HCT116 (cell line): ENCODE measurements around the gene CYP26B1. TPM values are rescaled to one million over a fixed set of nuclear protein-coding genes. Genes with fewer than 3 reads are reported as not detected.

ENCODE experiments used
- ATAC-seq: fragments of 200-7000 bp; cut with Tn5 transposase; 2 replicates; pipeline ENCODE4 v1.9.1; 2020; ENCODE audit warnings: mild to moderate bottlenecking, moderate library complexity
- BruUV-seq: library from RNA; stranded (reverse); fragments of 400-500 nt; replicated peaks from 2 replicates; lab custom pipeline; 2021; lab: Mats Ljungman, UMichigan
- CTCF ChIA-PET: fragments of 300-600 bp; sonication (Branson Sonifier 250); formaldehyde crosslinking; loops from one replicate; lab custom pipeline; 2021; ENCODE audit warnings: antibody characterized with exemption; lab: Charles Lee
- POLR2A ChIA-PET: fragments of 300-600, 350-600 bp; sonication (Branson Sonifier 250); formaldehyde crosslinking; loops from one replicate; lab custom pipeline; 2021; ENCODE audit warnings: antibody characterized with exemption; lab: Charles Lee
- RAD21 ChIA-PET, 2 experiments: fragments of 300-600 bp; sonication (Branson Sonifier 250); formaldehyde crosslinking; loops; one replicate each; lab custom pipeline; 2023; ENCODE audit warnings: low total read pairs in 2 of 2; ENCODE audit not compliant: uncharacterized antibody in 2 of 2, unreplicated experiment in 2 of 2, low non-redundant PET in 1 of 2; lab: Charles Lee
- DNase-seq: peaks from one replicate; pipeline ENCODE4 v3.0.0-alpha.2; 2010; ENCODE audit warnings: low read depth, low spot score
- H2AFZ ChIP-seq: fragments of 200-600 bp; shearing (Covaris generic), sonication (generic); 2 replicates; pipeline ENCODE4 v1.6.1; 2017; ENCODE audit warnings: low read depth, mixed run types, mixed read lengths, antibody characterized with exemption, low read length; ENCODE audit not compliant: poor library complexity, severe bottlenecking
- H3K27ac ChIP-seq: 2 replicates; pipeline ENCODE4 v1.5.1; 2012; ENCODE audit warnings: low read depth, low read length
- H3K27me3 ChIP-seq: fragments of 200-600 bp; sonication (generic); 2 replicates; pipeline ENCODE4 v1.6.1; 2016; ENCODE audit warnings: mixed run types, low read length, mixed read lengths; ENCODE audit not compliant: insufficient read depth
- H3K36me3 ChIP-seq, 2 experiments: fragments of 200-500 bp in 1 of 2; fragments of 200-600 bp in 1 of 2; sonication (Bioruptor generic) in 1 of 2; sonication (generic) in 1 of 2; 2 replicates each; pipeline versions ENCODE4 v1.5.1 to v1.6.1; 2014 to 2016; ENCODE audit warnings: low read length in 2 of 2, inconsistent platforms in 1 of 2, mixed read lengths in 1 of 2, mixed run types in 1 of 2; ENCODE audit not compliant: insufficient read depth in 2 of 2, control insufficient read depth in 1 of 2
- H3K4me1 ChIP-seq, 2 experiments: fragments of 200-600 bp in 1 of 2; sonication (generic) in 1 of 2; 2 replicates each; pipeline versions ENCODE4 v1.5.1 to v1.6.1; 2012 to 2017; ENCODE audit warnings: low read length in 2 of 2, inconsistent platforms in 1 of 2, mild to moderate bottlenecking in 1 of 2, mixed read lengths in 1 of 2, mixed run types in 1 of 2, moderate library complexity in 1 of 2; ENCODE audit not compliant: insufficient read depth in 2 of 2, control insufficient read depth in 1 of 2
- H3K4me2 ChIP-seq: fragments of 200-600 bp; sonication (generic); 2 replicates; pipeline ENCODE4 v1.6.1; 2017; ENCODE audit warnings: mixed run types, low read length, mixed read lengths
- H3K4me3 ChIP-seq, 2 experiments: fragments of 200-600 bp in 1 of 2; sonication (generic) in 1 of 2; replicated peaks in 1 of 2; 2 replicates each; pipeline ENCODE4 v1.5.1; 2011 to 2016; ENCODE audit warnings: low read length in 2 of 2, control low read depth in 1 of 2, low read depth in 1 of 2, mild to moderate bottlenecking in 1 of 2, mixed read lengths in 1 of 2, mixed run types in 1 of 2
- H3K79me2 ChIP-seq: fragments of 200-600 bp; sonication (generic); 2 replicates; pipeline ENCODE4 v1.6.1; 2017; ENCODE audit warnings: mild to moderate bottlenecking, mixed run types, low read length, moderate library complexity, mixed read lengths; ENCODE audit not compliant: insufficient read depth
- H3K9ac ChIP-seq: fragments of 200-600 bp; sonication (generic); 2 replicates; pipeline ENCODE4 v1.6.1; 2016; ENCODE audit warnings: low read length, mixed read lengths
- H3K9me2 ChIP-seq: fragments of 200-600 bp; sonication (generic), shearing (Covaris generic); 2 replicates; pipeline ENCODE4 v1.6.1; 2017; ENCODE audit warnings: mixed run types, mild to moderate bottlenecking, moderate library complexity; ENCODE audit not compliant: insufficient read depth
- H3K9me3 ChIP-seq, 2 experiments: fragments of 200-500 bp in 1 of 2; fragments of 200-600 bp in 1 of 2; sonication (Bioruptor generic) in 1 of 2; sonication (generic) in 1 of 2; 2 replicates each; pipeline ENCODE4 v1.6.1; 2014 to 2017; ENCODE audit warnings: low read length in 2 of 2, mixed read lengths in 2 of 2, inconsistent platforms in 1 of 2, low read depth in 1 of 2, mild to moderate bottlenecking in 1 of 2, mixed run types in 1 of 2, moderate library complexity in 1 of 2; ENCODE audit not compliant: control insufficient read depth in 1 of 2, insufficient read depth in 1 of 2
- H4K20me1 ChIP-seq: fragments of 200-600 bp; sonication (generic), shearing (Covaris generic); 2 replicates; pipeline ENCODE4 v1.6.1; 2017; ENCODE audit warnings: mixed run types, mild to moderate bottlenecking, moderate library complexity; ENCODE audit not compliant: insufficient read depth
- CEBPB ChIP-seq: IDR thresholded peaks from 2 replicates; pipeline ENCODE4 v1.6.1; 2012; ENCODE audit warnings: low read depth
- EZH2 ChIP-seq: fragments of 200-600 bp; sonication (generic); IDR thresholded peaks from 2 replicates; pipeline ENCODE4 v1.6.1; 2017; ENCODE audit warnings: antibody characterized with exemption, mixed run types
- EZH2phosphoT487 ChIP-seq: fragments of 200-600 bp; IDR thresholded peaks from 2 replicates; pipeline ENCODE4 v1.6.1; 2018; ENCODE audit warnings: antibody characterized with exemption, borderline replicate concordance
- JUND ChIP-seq: IDR thresholded peaks from 2 replicates; pipeline ENCODE4 v1.6.1; 2012
- POLR2AphosphoS5 ChIP-seq: IDR thresholded peaks from 2 replicates; pipeline ENCODE4 v1.6.1; 2011; ENCODE audit warnings: mild to moderate bottlenecking, low read depth, low read length, moderate library complexity
- SIN3A ChIP-seq: IDR thresholded peaks from 2 replicates; pipeline ENCODE4 v1.6.1; 2012; ENCODE audit warnings: low read depth
- SP1 ChIP-seq: IDR thresholded peaks from 2 replicates; pipeline ENCODE4 v1.6.1; 2012; ENCODE audit warnings: low read depth
- SRF ChIP-seq: IDR thresholded peaks from 2 replicates; pipeline ENCODE4 v1.6.1; 2012; ENCODE audit warnings: low read depth
- TCF7L2 ChIP-seq: IDR thresholded peaks from 2 replicates; pipeline ENCODE4 v1.7.0; 2011; ENCODE audit warnings: borderline replicate concordance, inconsistent platforms; ENCODE audit not compliant: insufficient read depth, insufficient read length; ENCODE audit errors: extremely low read depth
- ZFX ChIP-seq: fragments of 450-650 bp; IDR thresholded peaks from 2 replicates; pipeline ENCODE4 v1.6.1; 2017
- intact Hi-C: fragments of 100-400 bp; cut with micrococcal nuclease; formaldehyde crosslinking; loops from 2 replicates; pipeline ENCODE4 v1.10.0; 2022
- total RNA-seq: library from RNA; stranded (reverse); gene quantifications from one replicate; pipeline ENCODE4 v1.2.1, GENCODE V29; 2021; ENCODE audit not compliant: unreplicated experiment
- TF ChIP-seq, protein P1 (sequence below): IDR thresholded peaks from 2 replicates; pipeline ENCODE4 v1.6.1; 2012
- TF ChIP-seq, protein P2 (sequence below): IDR thresholded peaks from 2 replicates; pipeline ENCODE4 v1.6.1; 2012; ENCODE audit warnings: low read depth
- TF ChIP-seq, protein P3 (sequence below): IDR thresholded peaks from 2 replicates; pipeline ENCODE4 v1.6.1; 2012

CYP26B1 gene
- total RNA-seq, 1 experiment from 2014 or later: 21.1 TPM

DNA sequence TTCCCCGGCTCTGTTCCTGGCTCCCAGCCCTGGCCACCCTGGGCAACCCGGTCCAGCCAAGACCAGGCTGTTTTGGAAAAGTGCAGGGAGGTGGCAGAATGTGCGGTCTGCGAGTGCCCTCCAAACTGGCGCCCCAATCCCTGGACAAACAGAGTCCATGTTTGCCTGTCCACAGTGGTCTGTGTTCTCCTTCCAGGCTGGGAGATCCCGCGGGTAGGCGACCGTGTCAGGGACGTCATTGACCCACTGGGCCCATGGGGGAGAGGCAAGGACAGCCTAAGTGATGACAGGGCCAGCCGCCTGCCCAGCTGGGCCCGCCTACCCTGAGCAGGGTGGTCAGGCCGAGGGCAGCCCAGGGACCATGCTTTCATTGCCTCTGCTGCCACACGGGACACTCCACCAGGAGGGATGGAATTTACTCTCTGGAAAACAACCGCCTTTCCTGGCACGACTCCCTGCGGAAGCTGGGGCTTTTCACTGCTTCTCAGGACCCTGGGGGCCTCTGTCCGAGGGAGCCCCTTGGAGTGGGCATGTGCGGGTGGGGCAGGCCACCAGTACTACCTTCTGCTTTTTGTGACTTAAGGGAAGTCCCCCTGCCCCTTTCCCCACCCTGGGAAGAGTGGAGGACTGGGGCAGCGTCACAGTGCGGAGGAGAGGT, 20.1 kb downstream of the CYP26B1 start:
- H3K4me1 ChIP-seq: no peaks in the 10 kb centered on the region
- H4K20me1 ChIP-seq: no peaks in the 10 kb centered on the region
- no peak overlapping the region for H2AFZ ChIP-seq
- no peak overlapping the region for H3K27ac ChIP-seq
- TF ChIP-seq ZFX (no peak), EZH2phosphoT487 (no peak), SRF (no peak), SIN3A (no peak), TCF7L2 (no peak), JUND (no peak), SP1 (no peak), POLR2AphosphoS5 (no peak), CEBPB (no peak), EZH2 (no peak)
- TF ChIP-seq, protein P1, sequence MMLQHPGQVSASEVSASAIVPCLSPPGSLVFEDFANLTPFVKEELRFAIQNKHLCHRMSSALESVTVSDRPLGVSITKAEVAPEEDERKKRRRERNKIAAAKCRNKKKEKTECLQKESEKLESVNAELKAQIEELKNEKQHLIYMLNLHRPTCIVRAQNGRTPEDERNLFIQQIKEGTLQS: no peak
- TF ChIP-seq, protein P2, sequence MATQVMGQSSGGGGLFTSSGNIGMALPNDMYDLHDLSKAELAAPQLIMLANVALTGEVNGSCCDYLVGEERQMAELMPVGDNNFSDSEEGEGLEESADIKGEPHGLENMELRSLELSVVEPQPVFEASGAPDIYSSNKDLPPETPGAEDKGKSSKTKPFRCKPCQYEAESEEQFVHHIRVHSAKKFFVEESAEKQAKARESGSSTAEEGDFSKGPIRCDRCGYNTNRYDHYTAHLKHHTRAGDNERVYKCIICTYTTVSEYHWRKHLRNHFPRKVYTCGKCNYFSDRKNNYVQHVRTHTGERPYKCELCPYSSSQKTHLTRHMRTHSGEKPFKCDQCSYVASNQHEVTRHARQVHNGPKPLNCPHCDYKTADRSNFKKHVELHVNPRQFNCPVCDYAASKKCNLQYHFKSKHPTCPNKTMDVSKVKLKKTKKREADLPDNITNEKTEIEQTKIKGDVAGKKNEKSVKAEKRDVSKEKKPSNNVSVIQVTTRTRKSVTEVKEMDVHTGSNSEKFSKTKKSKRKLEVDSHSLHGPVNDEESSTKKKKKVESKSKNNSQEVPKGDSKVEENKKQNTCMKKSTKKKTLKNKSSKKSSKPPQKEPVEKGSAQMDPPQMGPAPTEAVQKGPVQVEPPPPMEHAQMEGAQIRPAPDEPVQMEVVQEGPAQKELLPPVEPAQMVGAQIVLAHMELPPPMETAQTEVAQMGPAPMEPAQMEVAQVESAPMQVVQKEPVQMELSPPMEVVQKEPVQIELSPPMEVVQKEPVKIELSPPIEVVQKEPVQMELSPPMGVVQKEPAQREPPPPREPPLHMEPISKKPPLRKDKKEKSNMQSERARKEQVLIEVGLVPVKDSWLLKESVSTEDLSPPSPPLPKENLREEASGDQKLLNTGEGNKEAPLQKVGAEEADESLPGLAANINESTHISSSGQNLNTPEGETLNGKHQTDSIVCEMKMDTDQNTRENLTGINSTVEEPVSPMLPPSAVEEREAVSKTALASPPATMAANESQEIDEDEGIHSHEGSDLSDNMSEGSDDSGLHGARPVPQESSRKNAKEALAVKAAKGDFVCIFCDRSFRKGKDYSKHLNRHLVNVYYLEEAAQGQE: no peak
- TF ChIP-seq, protein P3, sequence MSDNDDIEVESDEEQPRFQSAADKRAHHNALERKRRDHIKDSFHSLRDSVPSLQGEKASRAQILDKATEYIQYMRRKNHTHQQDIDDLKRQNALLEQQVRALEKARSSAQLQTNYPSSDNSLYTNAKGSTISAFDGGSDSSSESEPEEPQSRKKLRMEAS: no peak
- ChIA-PET POLR2A (no interaction called here), CTCF (interaction anchor here (1.5 kb wide), 1 partner anchor 204 kb away, joined by 3 read pairs; no protein-coding TSS in a partner anchor), RAD21 (no interaction called here)
- DNase-seq (no peak), ATAC-seq (no peak)
- H3K27me3 ChIP-seq: no peaks in the 10 kb centered on the region
- H3K9me3 ChIP-seq: no peaks in the 10 kb centered on the region
- no peaks in the 10 kb centered on the region for H3K9me2 ChIP-seq
- H3K4me3 ChIP-seq: no peak overlapping the region
- intact Hi-C loops: no loop called here
- no peak overlapping the region for H3K4me2 ChIP-seq
- H3K9ac ChIP-seq: no peak overlapping the region
- BruUV-seq: no TSS peak
- H3K79me2 ChIP-seq: no peaks in the 10 kb centered on the region
- H3K36me3 ChIP-seq: no peaks in the 10 kb centered on the region
